ENCODE measurements around the gene CNOT1. TPM values are rescaled to one million over a fixed set of nuclear protein-coding genes. Genes with fewer than 3 reads are reported as not detected.

The CNOT1 gene
- total RNA-seq, 1 donor from 2014 or later = 213 TPM

- Mint-ChIP-seq H3K27ac (peak overlapping the region; percentile 51), H3K4me1 (peaks cover 19% of the 10 kb centered on the region)
Observed at GRCh38 chr16:58516768-58517107, 112.9 kb downstream of the CNOT1 start.

GRCh38 chr16:58515871-58516767 is 113.5 kb downstream of the CNOT1 start:
- Mint-ChIP-seq H3K36me3 (peaks cover 8% of the 10 kb centered on the region), H3K27me3 (ENCODE audit: low read depth) (no peaks in the 10 kb centered on the region), H3K27ac (peak overlapping the region; percentile 98), H3K9me3 (no peaks in the 10 kb centered on the region), H3K4me3 (peak overlapping the region; percentile 95), H3K4me1 (peaks cover 19% of the 10 kb centered on the region)
- DNase-seq (ENCODE audit: low spot score in 2 of 2, unreplicated experiment in 2 of 2) = no peak
- TF ChIP-seq, protein P1, sequence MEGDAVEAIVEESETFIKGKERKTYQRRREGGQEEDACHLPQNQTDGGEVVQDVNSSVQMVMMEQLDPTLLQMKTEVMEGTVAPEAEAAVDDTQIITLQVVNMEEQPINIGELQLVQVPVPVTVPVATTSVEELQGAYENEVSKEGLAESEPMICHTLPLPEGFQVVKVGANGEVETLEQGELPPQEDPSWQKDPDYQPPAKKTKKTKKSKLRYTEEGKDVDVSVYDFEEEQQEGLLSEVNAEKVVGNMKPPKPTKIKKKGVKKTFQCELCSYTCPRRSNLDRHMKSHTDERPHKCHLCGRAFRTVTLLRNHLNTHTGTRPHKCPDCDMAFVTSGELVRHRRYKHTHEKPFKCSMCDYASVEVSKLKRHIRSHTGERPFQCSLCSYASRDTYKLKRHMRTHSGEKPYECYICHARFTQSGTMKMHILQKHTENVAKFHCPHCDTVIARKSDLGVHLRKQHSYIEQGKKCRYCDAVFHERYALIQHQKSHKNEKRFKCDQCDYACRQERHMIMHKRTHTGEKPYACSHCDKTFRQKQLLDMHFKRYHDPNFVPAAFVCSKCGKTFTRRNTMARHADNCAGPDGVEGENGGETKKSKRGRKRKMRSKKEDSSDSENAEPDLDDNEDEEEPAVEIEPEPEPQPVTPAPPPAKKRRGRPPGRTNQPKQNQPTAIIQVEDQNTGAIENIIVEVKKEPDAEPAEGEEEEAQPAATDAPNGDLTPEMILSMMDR (IDR thresholded peaks at IDR 0.05; ENCODE audit: unreplicated experiment) = no peak

More at GRCh38 chr16:58516768-58517107, 112.9 kb downstream of the CNOT1 start:
- DNase-seq (ENCODE audit: low spot score in 2 of 2, unreplicated experiment in 2 of 2) = no peak
- TF ChIP-seq, protein P1 (IDR thresholded peaks at IDR 0.05; ENCODE audit: unreplicated experiment) = no peak
- Mint-ChIP-seq H3K4me3 (peak overlapping the region; percentile 64), H3K36me3 (peaks cover 12% of the 10 kb centered on the region), H3K27me3 (ENCODE audit: low read depth) (no peaks in the 10 kb centered on the region), H3K9me3 (no peaks in the 10 kb centered on the region)

GRCh38 chr16:58515125-58515870 is 114.3 kb downstream of the CNOT1 start, which contains the start of gene SETD6:
SETD6 (plus strand) TSS chr16:58515517; CDS start chr16:58515538, 21 bp downstream.
- no peaks in the 10 kb centered on the region for H3K27me3 Mint-ChIP-seq (ENCODE audit: low read depth)
- no peaks in the 10 kb centered on the region for H3K9me3 Mint-ChIP-seq
- peaks cover 4% of the 10 kb centered on the region for H3K36me3 Mint-ChIP-seq
- peak; percentile 79 to 89 for DNase-seq (ENCODE audit: low spot score in 2 of 2, unreplicated experiment in 2 of 2)
- H3K27ac Mint-ChIP-seq = peak within 1 kb of the TSS; percentile 98
- TF ChIP-seq, protein P1 (IDR thresholded peaks at IDR 0.05; ENCODE audit: unreplicated experiment) = no peak
- peak within 1 kb of the TSS; percentile 95 for H3K4me3 Mint-ChIP-seq
- peaks cover 19% of the 10 kb centered on the region for H3K4me1 Mint-ChIP-seq

DNA sequence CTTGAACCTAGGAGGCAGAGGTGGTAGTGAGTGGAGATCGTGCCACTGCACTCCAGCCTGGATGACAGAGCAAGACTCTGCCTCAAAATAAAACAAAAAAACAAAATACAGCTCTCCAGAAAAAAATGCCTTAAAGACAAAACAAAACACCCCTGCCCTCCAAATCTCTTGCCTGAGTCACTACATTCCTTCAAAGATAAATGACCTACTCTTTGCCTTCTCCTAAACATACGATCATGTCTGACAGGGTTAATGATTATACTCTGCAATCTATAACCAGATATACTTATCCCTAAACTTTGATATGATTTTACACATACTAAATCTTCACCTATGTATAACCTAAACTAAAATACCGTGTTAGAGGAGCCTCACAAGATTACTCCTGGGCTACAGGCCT is 115.8 kb downstream of the CNOT1 start:
- no peak overlapping the region for H3K27ac Mint-ChIP-seq
- H3K9me3 Mint-ChIP-seq = no peaks in the 10 kb centered on the region
- no peaks in the 10 kb centered on the region for H3K27me3 Mint-ChIP-seq (ENCODE audit: low read depth)
- no peak overlapping the region for H3K4me3 Mint-ChIP-seq
- no peaks in the 10 kb centered on the region for H3K36me3 Mint-ChIP-seq
- no peak for DNase-seq (ENCODE audit: low spot score in 2 of 2, unreplicated experiment in 2 of 2)
- peaks cover 19% of the 10 kb centered on the region for H3K4me1 Mint-ChIP-seq
- TF ChIP-seq, protein P1 (IDR thresholded peaks at IDR 0.05; ENCODE audit: unreplicated experiment) = no peak

- Mint-ChIP-seq H3K27ac (no peak overlapping the region), H3K4me1 (peaks cover 19% of the 10 kb centered on the region), H3K9me3 (no peaks in the 10 kb centered on the region), H3K4me3 (no peak overlapping the region), H3K36me3 (no peaks in the 10 kb centered on the region), H3K27me3 (ENCODE audit: low read depth) (no peaks in the 10 kb centered on the region)
- TF ChIP-seq, protein P1 (IDR thresholded peaks at IDR 0.05; ENCODE audit: unreplicated experiment) = peak; percentile 80
- DNase-seq (ENCODE audit: low spot score in 2 of 2, unreplicated experiment in 2 of 2) = peak in 1 of 2 experiments; percentile 83
Observed at GRCh38 chr16:58511933-58512815, 117.5 kb downstream of the CNOT1 start.

Data from mesothelial cell of epicardium (in vitro differentiated cells).